Stimulated activated CD8-positive, alpha-beta memory T cell treated with anti-CD3 and anti-CD28 coated beads, Interleukin-4, amount 100 ng/mL, for 4 hours (primary cell): ENCODE measurements around the gene CFTR.

ENCODE experiments used
- DNase-seq, 2 donors: peaks; one replicate each; pipeline ENCODE4 v3.0.0-alpha.2; 2020; ENCODE audit warnings: low read depth in 2 of 2, low spot score in 1 of 2

CFTR gene

GRCh38 chr7:117582219-117582704 lies 102.4 kb downstream of the CFTR start:
- DNase-seq: no peak

- no peak for DNase-seq
Measured at GRCh38 chr7:117587931-117588330, 108.1 kb downstream of the CFTR start.

GRCh38 chr7:117588352-117588794 lies 108.5 kb downstream of the CFTR start:
- DNase-seq: no peak

DNA sequence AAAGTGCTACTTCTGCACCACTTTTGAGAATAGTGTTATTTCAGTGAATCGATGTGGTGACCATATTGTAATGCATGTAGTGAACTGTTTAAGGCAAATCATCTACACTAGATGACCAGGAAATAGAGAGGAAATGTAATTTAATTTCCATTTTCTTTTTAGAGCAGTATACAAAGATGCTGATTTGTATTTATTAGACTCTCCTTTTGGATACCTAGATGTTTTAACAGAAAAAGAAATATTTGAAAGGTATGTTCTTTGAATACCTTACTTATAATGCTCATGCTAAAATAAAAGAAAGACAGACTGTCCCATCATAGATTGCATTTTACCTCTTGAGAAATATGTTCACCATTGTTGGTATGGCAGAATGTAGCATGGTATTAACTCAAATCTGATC lies 110.4 kb downstream of the CFTR start:
- DNase-seq: no peak

GRCh38 chr7:117592011-117592635 lies 112.3 kb downstream of the CFTR start:
- DNase-seq: no peak

DNA sequence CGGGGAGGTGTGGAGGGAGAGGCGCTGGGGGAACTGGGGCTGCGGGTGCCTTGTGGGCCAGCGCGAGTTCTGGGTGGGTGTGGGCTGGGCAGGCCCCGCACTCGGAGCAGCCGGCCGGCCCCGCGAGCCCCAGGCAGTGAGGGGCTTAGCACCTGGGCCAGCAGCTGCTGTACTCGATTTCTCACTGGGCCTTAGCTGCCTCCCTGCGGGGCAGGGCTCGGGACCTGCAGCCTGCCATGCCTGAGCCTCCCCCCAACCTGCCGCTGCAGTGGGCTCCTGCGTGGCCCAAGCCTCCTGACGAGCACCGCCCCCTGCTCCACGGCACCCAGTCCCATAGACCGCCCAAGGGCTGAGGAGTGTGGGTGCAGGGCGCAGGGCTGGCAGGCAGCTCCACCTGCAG lies 116.3 kb downstream of the CFTR start:
- DNase-seq: no peak

DNA sequence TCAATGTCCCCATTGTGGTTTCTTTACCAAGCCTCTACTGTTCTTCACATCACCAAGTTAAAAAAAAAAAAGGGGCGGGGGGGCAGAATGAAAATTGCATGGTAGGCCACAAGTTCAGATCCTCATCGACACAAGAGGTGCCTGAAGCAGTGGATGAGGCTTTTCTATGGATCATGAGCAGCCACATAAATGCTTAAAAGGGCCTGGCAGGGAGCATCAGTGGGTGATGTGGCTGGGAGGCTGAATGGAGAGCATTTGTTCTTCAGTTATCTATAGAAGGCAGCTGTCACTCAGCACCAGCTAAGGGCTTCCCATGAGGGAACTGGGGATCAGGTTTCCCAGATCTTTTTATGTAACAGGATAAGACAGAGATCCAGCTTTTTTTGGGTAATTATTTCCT lies 117.9 kb downstream of the CFTR start:
- DNase-seq: no peak

GRCh38 chr7:117600911-117601310 lies 121.1 kb downstream of the CFTR start:
- no peak for DNase-seq

GRCh38 chr7:117603627-117604026 lies 123.8 kb downstream of the CFTR start:
- DNase-seq: no peak

DNA sequence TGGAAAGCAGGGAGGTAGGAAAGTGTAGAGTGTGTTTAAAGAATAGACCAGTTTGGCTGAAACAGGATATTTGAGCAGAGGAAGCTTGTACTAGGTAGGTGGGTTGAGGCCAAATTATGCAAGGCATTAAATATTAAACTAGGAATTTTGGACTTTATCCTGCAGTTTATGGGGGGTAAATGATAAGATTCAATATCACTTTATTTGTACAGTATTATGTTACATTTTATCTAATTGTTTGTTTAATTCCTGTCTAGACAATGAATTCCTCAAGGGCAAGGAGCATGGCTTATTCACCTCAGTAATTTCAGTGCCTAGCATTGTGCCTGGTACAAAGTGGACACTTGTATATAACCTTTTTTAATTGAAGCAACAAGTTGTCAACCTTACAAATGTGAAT lies 125.9 kb downstream of the CFTR start:
- no peak for DNase-seq

GRCh38 chr7:117606132-117606531 lies 126.3 kb downstream of the CFTR start:
- no peak for DNase-seq

DNA sequence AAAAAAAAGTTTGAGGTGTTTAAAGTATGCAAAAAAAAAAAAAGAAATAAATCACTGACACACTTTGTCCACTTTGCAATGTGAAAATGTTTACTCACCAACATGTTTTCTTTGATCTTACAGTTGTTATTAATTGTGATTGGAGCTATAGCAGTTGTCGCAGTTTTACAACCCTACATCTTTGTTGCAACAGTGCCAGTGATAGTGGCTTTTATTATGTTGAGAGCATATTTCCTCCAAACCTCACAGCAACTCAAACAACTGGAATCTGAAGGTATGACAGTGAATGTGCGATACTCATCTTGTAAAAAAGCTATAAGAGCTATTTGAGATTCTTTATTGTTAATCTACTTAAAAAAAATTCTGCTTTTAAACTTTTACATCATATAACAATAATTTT lies 130.6 kb downstream of the CFTR start:
- DNase-seq: no peak

DNA sequence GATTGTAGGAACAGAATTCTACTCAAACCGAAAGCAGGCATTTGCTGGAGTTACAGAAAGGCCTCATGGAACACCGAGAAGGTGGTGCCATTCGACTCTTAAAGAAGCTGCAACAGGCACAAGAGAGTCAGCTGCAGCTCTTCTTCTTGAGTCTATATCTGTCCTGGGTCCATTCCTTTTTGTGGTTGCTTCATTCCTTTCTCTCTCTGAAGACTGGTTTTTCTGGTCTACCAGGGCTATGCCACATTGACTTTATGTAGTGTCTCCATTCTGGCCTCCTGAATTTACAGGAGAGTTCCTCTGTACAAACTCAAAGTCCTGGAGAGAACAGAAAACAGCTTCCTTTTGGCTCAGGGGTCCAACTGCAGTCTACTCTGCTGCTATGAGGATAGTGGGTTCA lies 132.8 kb downstream of the CFTR start:
- DNase-seq: no peak

GRCh38 chr7:117616694-117617093 lies 136.9 kb downstream of the CFTR start:
- no peak for DNase-seq

DNA sequence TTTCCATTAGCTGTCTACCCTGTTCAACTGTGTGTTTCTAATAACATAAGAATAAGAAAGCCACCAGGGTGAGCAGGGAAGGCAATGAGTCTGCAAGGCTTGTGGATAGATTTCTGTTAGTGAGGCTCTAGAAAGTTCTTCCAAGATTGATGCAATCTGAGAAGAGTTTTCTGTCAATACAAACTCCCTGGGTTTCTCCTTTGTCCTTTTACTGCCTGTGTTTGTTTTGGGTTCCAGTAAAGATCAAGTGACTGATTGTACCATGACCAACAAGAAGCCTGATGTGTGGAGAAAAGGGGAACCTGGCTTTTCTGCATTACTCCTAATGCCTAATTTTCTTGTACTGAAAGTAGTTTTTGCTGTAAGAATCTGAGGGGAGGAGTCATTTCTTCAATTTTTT lies 139.9 kb downstream of the CFTR start:
- DNase-seq: no peak

- DNase-seq: no peak
Measured at GRCh38 chr7:117621075-117621618, 141.3 kb downstream of the CFTR start.

- no peak for DNase-seq
Measured at GRCh38 chr7:117623606-117624005, 143.8 kb downstream of the CFTR start.

- DNase-seq: no peak
Measured at GRCh38 chr7:117630501-117630900, 150.7 kb downstream of the CFTR start.

- DNase-seq: no peak
Measured at GRCh38 chr7:117630907-117631564, 151.2 kb downstream of the CFTR start.

- no peak for DNase-seq
Measured at GRCh38 chr7:117631652-117632051, 151.8 kb downstream of the CFTR start.

- DNase-seq: no peak
Measured at GRCh38 chr7:117637937-117638336, 158.1 kb downstream of the CFTR start.

DNA sequence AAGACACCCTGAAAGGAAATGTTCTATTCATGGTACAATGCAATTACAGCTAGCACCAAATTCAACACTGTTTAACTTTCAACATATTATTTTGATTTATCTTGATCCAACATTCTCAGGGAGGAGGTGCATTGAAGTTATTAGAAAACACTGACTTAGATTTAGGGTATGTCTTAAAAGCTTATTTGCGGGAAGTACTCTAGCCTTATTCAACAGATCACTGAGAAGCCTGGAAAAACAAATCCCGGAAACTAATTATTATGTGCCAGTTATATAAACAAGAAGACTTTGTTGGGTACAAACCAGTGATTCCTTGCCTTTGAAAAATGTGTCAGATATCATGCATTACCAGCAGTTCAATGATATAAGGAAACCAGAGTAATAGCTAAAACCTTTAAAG lies 160.1 kb downstream of the CFTR start:
- no peak for DNase-seq

- DNase-seq: no peak
Measured at GRCh38 chr7:117640465-117640864, 160.6 kb downstream of the CFTR start.
